IMR-90 (cell line): Measurements from ENCODE around the gene CDA. TPM values are rescaled to one million over a fixed set of nuclear protein-coding genes. Genes with fewer than 3 reads are reported as not detected.

Experiments
- ATAC-seq: fragments of 200-7000 bp; cut with Tn5 transposase; 2 replicates; pipeline ENCODE4 v1.9.1; 2020; ENCODE audit warnings: low read depth, mild to moderate bottlenecking, moderate library complexity
- BruUV-seq: library from RNA; stranded (reverse); fragments of 400-500 nt; replicated peaks from 2 replicates; lab custom pipeline; 2021; lab: Mats Ljungman, UMichigan
- CTCF ChIA-PET: fragments of 300-600 bp; formaldehyde crosslinking; extraction: SDS; loops from one replicate; lab custom pipeline; 2021; ENCODE audit warnings: antibody characterized with exemption; lab: Yijun Ruan, JAX
- POLR2A ChIA-PET: fragments of 300-600 bp; sonication (Branson Sonifier 250); formaldehyde crosslinking; loops from one replicate; lab custom pipeline; 2022; ENCODE audit warnings: antibody characterized with exemption; ENCODE audit not compliant: unreplicated experiment; lab: Charles Lee
- DNase-seq: peaks from one replicate; pipeline ENCODE4 v3.0.0; 2013
- H2AFZ ChIP-seq: replicated peaks from 2 replicates; pipeline ENCODE3; 2013; ENCODE audit warnings: low read length, mild to moderate bottlenecking; ENCODE audit not compliant: poor library complexity
- H2AK5ac ChIP-seq: 2 replicates; pipeline ENCODE4 v1.6.1; 2013; ENCODE audit warnings: low read depth, low read length, inconsistent platforms
- H2AK9ac ChIP-seq: replicated peaks from 2 replicates; pipeline ENCODE3; 2013; ENCODE audit warnings: mild to moderate bottlenecking, low read depth, low read length, moderate library complexity; ENCODE audit not compliant: poor library complexity
- H2BK120ac ChIP-seq: 2 replicates; pipeline ENCODE4 v1.6.1; 2013; ENCODE audit warnings: low read depth, low read length, inconsistent platforms
- H2BK15ac ChIP-seq: 3 replicates; pipeline ENCODE4 v1.6.1; 2013; ENCODE audit warnings: low read depth, low read length, inconsistent platforms
- H2BK20ac ChIP-seq: 2 replicates; pipeline ENCODE4 v1.6.1; 2013; ENCODE audit warnings: low read depth, mild to moderate bottlenecking, inconsistent platforms, low read length, moderate library complexity
- H2BK5ac ChIP-seq: 2 replicates; pipeline ENCODE4 v1.6.1; 2013; ENCODE audit warnings: mild to moderate bottlenecking, low read depth, low read length, inconsistent platforms; ENCODE audit not compliant: poor library complexity, severe bottlenecking
- H3K14ac ChIP-seq: replicated peaks from 2 replicates; pipeline ENCODE4 v1.6.1; 2013; ENCODE audit warnings: low read depth, low read length, inconsistent platforms
- H3K18ac ChIP-seq: 2 replicates; pipeline ENCODE4 v1.6.1; 2013; ENCODE audit warnings: low read depth, low read length, control low read depth
- H3K23ac ChIP-seq: 2 replicates; pipeline ENCODE4 v1.6.1; 2013; ENCODE audit warnings: low read depth, low read length, inconsistent platforms
- H3K27ac ChIP-seq: 2 replicates; pipeline ENCODE4 v1.5.1; 2013; ENCODE audit warnings: mild to moderate bottlenecking, control low read depth, low read length; ENCODE audit not compliant: insufficient read depth
- H3K27me3 ChIP-seq: 2 replicates; pipeline ENCODE4 v1.6.1; 2013; ENCODE audit warnings: low read length; ENCODE audit not compliant: control insufficient read depth, insufficient read depth
- H3K36me3 ChIP-seq: 2 replicates; pipeline ENCODE4 v1.6.1; 2013; ENCODE audit warnings: low read length, mixed read lengths; ENCODE audit not compliant: control insufficient read depth, insufficient read depth
- H3K4ac ChIP-seq: 2 replicates; pipeline ENCODE4 v1.6.1; 2013; ENCODE audit warnings: low read depth, low read length, inconsistent platforms
- H3K4me1 ChIP-seq: 2 replicates; pipeline ENCODE4 v1.6.1; 2013; ENCODE audit warnings: low read length, mixed read lengths; ENCODE audit not compliant: control insufficient read depth, insufficient read depth
- H3K4me2 ChIP-seq: 2 replicates; pipeline ENCODE4 v1.6.1; 2013; ENCODE audit warnings: low read depth, mild to moderate bottlenecking, control low read depth, low read length, moderate library complexity
- H3K4me3 ChIP-seq: 2 replicates; pipeline ENCODE4 v1.5.1; 2013; ENCODE audit warnings: low read depth, mild to moderate bottlenecking, control low read depth, low read length, moderate library complexity; ENCODE audit not compliant: insufficient read depth
- H3K56ac ChIP-seq: 2 replicates; pipeline ENCODE4 v1.6.1; 2013; ENCODE audit warnings: low read length, inconsistent platforms; ENCODE audit not compliant: insufficient read depth; ENCODE audit errors: extremely low read depth
- H3K79me1 ChIP-seq, 2 experiments: 2 replicates each; pipeline ENCODE4 v1.6.1; 2013; ENCODE audit warnings: low read length in 2 of 2, inconsistent platforms in 1 of 2, low read depth in 1 of 2
- H3K9ac ChIP-seq: 2 replicates; pipeline ENCODE4 v1.6.1; 2013; ENCODE audit warnings: low read depth, low read length, control low read depth
- H3K9me1 ChIP-seq: 2 replicates; pipeline ENCODE4 v1.6.1; 2013; ENCODE audit warnings: low read length, inconsistent platforms; ENCODE audit not compliant: insufficient read depth
- H3K9me3 ChIP-seq: 2 replicates; pipeline ENCODE4 v1.6.1; 2013; ENCODE audit warnings: low read length; ENCODE audit not compliant: control insufficient read depth, insufficient read depth
- H4K20me1 ChIP-seq: 2 replicates; pipeline ENCODE4 v1.6.1; 2013; ENCODE audit warnings: low read length, inconsistent platforms; ENCODE audit not compliant: insufficient read depth
- H4K5ac ChIP-seq: 2 replicates; pipeline ENCODE4 v1.6.1; 2013; ENCODE audit warnings: mild to moderate bottlenecking, low read depth, low read length, control low read depth
- H4K8ac ChIP-seq, 2 experiments: 2 replicates each; pipeline ENCODE4 v1.6.1; 2013; ENCODE audit warnings: low read depth in 2 of 2, low read length in 2 of 2, control low read depth in 1 of 2, inconsistent platforms in 1 of 2
- H4K91ac ChIP-seq: 2 replicates; pipeline ENCODE4 v1.6.1; 2013; ENCODE audit warnings: low read depth, low read length, inconsistent platforms; ENCODE audit not compliant: insufficient read depth
- MAFK ChIP-seq: IDR thresholded peaks from 2 replicates; pipeline ENCODE4 v1.6.1; 2012; ENCODE audit warnings: low read depth, low read length, improper control_type of control experiment
- NFE2L2 ChIP-seq: fragments of 150-350 bp; IDR thresholded peaks from 2 replicates; pipeline ENCODE4 v1.6.1; 2016; ENCODE audit warnings: low read depth, mild to moderate bottlenecking, low read length
- POLR2A ChIP-seq: IDR thresholded peaks from 2 replicates; pipeline ENCODE4 v1.6.1; 2012; ENCODE audit warnings: mild to moderate bottlenecking, low read depth, low read length
- RFX5 ChIP-seq: IDR thresholded peaks from 2 replicates; pipeline ENCODE4 v1.8.0; 2012; ENCODE audit warnings: low read depth, mild to moderate bottlenecking, low read length, moderate library complexity
- SMC3 ChIP-seq: fragments of 150-350 bp; IDR thresholded peaks from 2 replicates; pipeline ENCODE4 v1.6.1; 2016; ENCODE audit warnings: low read depth, mild to moderate bottlenecking, antibody characterized with exemption, low read length, moderate library complexity
- WGBS, 2 experiments: methylation state at CpG; one replicate each; pipeline versions ENCODE4 v1.1.5 to v1.1.7; 2013; ENCODE audit warnings: missing lambda C conversion rate in 2 of 2; ENCODE audit not compliant: insufficient read length in 1 of 2; ENCODE audit errors: extremely low coverage in 2 of 2; 5-methylcytosine and 5-hydroxymethylcytosine counted together
- dilution Hi-C: fragments of 300-500 bp; cut with HindIII; formaldehyde crosslinking; loops from one replicate; pipeline ENCODE4 v1.14.3; 2018; ENCODE audit warnings: low sequenced_read_pairs; ENCODE audit not compliant: unreplicated experiment
- in situ Hi-C: fragments of 300-500 bp; cut with MboI; formaldehyde crosslinking; loops from 3 replicates; pipeline ENCODE4 v1.14.3; 2019; ENCODE audit warnings: low sequenced_read_pairs, inconsistent platforms, mixed read lengths
- intact Hi-C: fragments of 100-400 bp; cut with micrococcal nuclease; formaldehyde crosslinking; loops from 2 replicates; pipeline ENCODE4 v1.10.0; 2022
- polyA plus RNA-seq, 3 experiments: library from polyadenylated mRNA; depleted of rRNA; stranded (reverse); fragments of >200 nt; gene quantifications; 2 replicates each; pipeline ENCODE4 v1.2.3, GENCODE V29; 2012; ENCODE audit warnings: low replicate concordance in 1 of 3
- total RNA-seq: library from RNA; depleted of rRNA; stranded (reverse); fragments of >200 nt; gene quantifications from 2 replicates; pipeline ENCODE4 v1.2.3, GENCODE V29; 2012

The CDA gene
- total and polyA plus RNA-seq, 2 of the 4 experiments (the other 2 are of a cell fraction): 0.90 to 9.4 TPM

GRCh38 chr1:20630729-20631128 is 41.8 kb downstream of the CDA start:
- Histone ChIP-seq H3K18ac (no peak overlapping the region), H3K4me1 (no peaks in the 10 kb centered on the region), H4K91ac (no peak overlapping the region), H3K14ac (no peak overlapping the region), H3K27ac (no peak overlapping the region), H3K56ac (no peak overlapping the region), H2BK120ac (no peak overlapping the region), H3K36me3 (no peaks in the 10 kb centered on the region), H3K4ac (no peak overlapping the region), H4K20me1 (peaks cover 10% of the 10 kb centered on the region; the same call in 1 of the 2 replicates), H3K4me2 (no peak overlapping the region), H2BK15ac (no peak overlapping the region), H2BK5ac (no peak overlapping the region), H4K5ac (no peak overlapping the region), H2AFZ (no peak overlapping the region), H2BK20ac (no peak overlapping the region), H3K79me1 (peaks cover 8 to 19% of the 10 kb centered on the region in 2 experiments), H3K9me3 (no peaks in the 10 kb centered on the region), H4K8ac (no peak overlapping the region), H3K9ac (no peak overlapping the region), H3K4me3 (no peak overlapping the region), H3K23ac (no peak overlapping the region), H2AK9ac (no peak overlapping the region), H2AK5ac (no peak overlapping the region), H3K9me1 (peaks cover 11% of the 10 kb centered on the region), H3K27me3 (0 out of 2 replicates have a peak, but pooled peaks cover 4% of the 10 kb centered on the region)
- dilution Hi-C loops: no loop called here
- ChIA-PET POLR2A (no interaction called here), CTCF (no interaction called here)
- WGBS, 2 experiments: no CpG with 5 or more reads among the region's 4 CpGs
- ATAC-seq (no peak), DNase-seq (no peak)
- in situ Hi-C loops: loop anchor here (25.0 kb wide), 1 partner anchor 418 kb away; no protein-coding TSS in a partner anchor
- intact Hi-C loops: loop anchor here (1.0 to 5.0 kb wide), 3 partner anchors 61 to 713 kb away; no protein-coding TSS in a partner anchor
- TF ChIP-seq POLR2A: no peak
- TF ChIP-seq MAFK: peak; percentile 98
- TF ChIP-seq NFE2L2: no peak
- TF ChIP-seq SMC3: no peak
- no peak for TF ChIP-seq RFX5
- no TSS peak for BruUV-seq
